NT2/D1 (cell line): ENCODE data around the gene RBM38.

ENCODE experiments used
- DNase-seq: peaks from one replicate; pipeline ENCODE4 v3.0.0-alpha.2; 2011; ENCODE audit warnings: low read depth, low spot score
- H3K27me3 ChIP-seq: 2 replicates; pipeline ENCODE4 v1.6.0; 2011; ENCODE audit warnings: mild to moderate bottlenecking; ENCODE audit not compliant: insufficient read length, insufficient read depth
- H3K36me3 ChIP-seq: 2 replicates; pipeline ENCODE4 v1.6.1; 2011; ENCODE audit warnings: mild to moderate bottlenecking, low read length, mixed read lengths; ENCODE audit not compliant: insufficient read depth, insufficient read length
- H3K4me1 ChIP-seq: 2 replicates; pipeline ENCODE4 v1.5.1; 2011; ENCODE audit not compliant: insufficient read depth, insufficient read length
- H3K4me3 ChIP-seq: 2 replicates; pipeline ENCODE4 v1.5.1; 2011; ENCODE audit warnings: low read depth; ENCODE audit not compliant: insufficient read length
- H3K9ac ChIP-seq: 2 replicates; pipeline ENCODE4 v1.6.0; 2011; ENCODE audit warnings: low read depth; ENCODE audit not compliant: insufficient read length
- H3K9me3 ChIP-seq: 2 replicates; pipeline ENCODE4 v1.5.1; 2011; ENCODE audit warnings: mild to moderate bottlenecking, low read length; ENCODE audit not compliant: insufficient read depth
- SUZ12 ChIP-seq: IDR thresholded peaks from 2 replicates; pipeline ENCODE4 v1.6.1; 2011; ENCODE audit not compliant: insufficient read length, insufficient read depth; ENCODE audit errors: extremely low read depth
- YY1 ChIP-seq: IDR thresholded peaks from 2 replicates; pipeline ENCODE4 v1.6.1; 2011; ENCODE audit not compliant: insufficient read length, insufficient read depth
- ZNF274 ChIP-seq: IDR thresholded peaks from 2 replicates; pipeline ENCODE4 v1.6.1; 2011; ENCODE audit warnings: mild to moderate bottlenecking, low read depth, low read length

Gene RBM38

GRCh38 chr20:57409672-57410397 lies 18.6 kb downstream of the RBM38 start:
- no peak for DNase-seq
- no peaks in the 10 kb centered on the region for H3K27me3 ChIP-seq
- peaks cover 50% of the 10 kb centered on the region for H3K36me3 ChIP-seq
- peak overlapping the region; percentile 21 for H3K9ac ChIP-seq
- H3K4me1 ChIP-seq = peaks cover 38% of the 10 kb centered on the region
- no peak overlapping the region for H3K4me3 ChIP-seq
- no peak for TF ChIP-seq ZNF274
- TF ChIP-seq SUZ12 = no peak
- no peak for TF ChIP-seq YY1
- H3K9me3 ChIP-seq = no peaks in the 10 kb centered on the region

GRCh38 chr20:57410398-57410920 lies 19.3 kb downstream of the RBM38 start:
- H3K36me3 ChIP-seq = peaks cover 44% of the 10 kb centered on the region
- no peak for DNase-seq
- H3K4me3 ChIP-seq = no peak overlapping the region
- H3K27me3 ChIP-seq = no peaks in the 10 kb centered on the region
- TF ChIP-seq ZNF274 = no peak
- no peak for TF ChIP-seq YY1
- TF ChIP-seq SUZ12 = no peak
- peaks cover 43% of the 10 kb centered on the region for H3K4me1 ChIP-seq
- no peaks in the 10 kb centered on the region for H3K9me3 ChIP-seq
- H3K9ac ChIP-seq = peak overlapping the region; percentile 21

- Histone ChIP-seq H3K36me3 (peaks cover 40% of the 10 kb centered on the region), H3K4me1 (peaks cover 46% of the 10 kb centered on the region)
Measured at GRCh38 chr20:57410924-57411323, 19.7 kb downstream of the RBM38 start.

GRCh38 chr20:57411406-57412283 lies 20.4 kb downstream of the RBM38 start:
- H3K4me3 ChIP-seq = no peak overlapping the region
- no peaks in the 10 kb centered on the region for H3K9me3 ChIP-seq
- DNase-seq = no peak
- H3K27me3 ChIP-seq = no peaks in the 10 kb centered on the region
- H3K36me3 ChIP-seq = peaks cover 34% of the 10 kb centered on the region
- no peak for TF ChIP-seq YY1
- no peak for TF ChIP-seq ZNF274
- no peak for TF ChIP-seq SUZ12
- no peak overlapping the region for H3K9ac ChIP-seq
- peaks cover 46% of the 10 kb centered on the region for H3K4me1 ChIP-seq

More at GRCh38 chr20:57410924-57411323, 19.7 kb downstream of the RBM38 start:
- Histone ChIP-seq H3K4me3 (no peak overlapping the region), H3K9me3 (no peaks in the 10 kb centered on the region), H3K9ac (no peak overlapping the region), H3K27me3 (no peaks in the 10 kb centered on the region)
- TF ChIP-seq SUZ12 (no peak), YY1 (no peak), ZNF274 (no peak)
- no peak for DNase-seq

- H3K9ac ChIP-seq = no peak overlapping the region
- H3K4me3 ChIP-seq = no peak overlapping the region
- TF ChIP-seq SUZ12 = no peak
- TF ChIP-seq ZNF274 = no peak
- TF ChIP-seq YY1 = no peak
Measured at GRCh38 chr20:57412347-57413029, 21.3 kb downstream of the RBM38 start.

GRCh38 chr20:57413986-57414385 lies 22.8 kb downstream of the RBM38 start:
- H3K4me1 ChIP-seq = peaks cover 29% of the 10 kb centered on the region
- H3K4me3 ChIP-seq = no peak overlapping the region
- H3K36me3 ChIP-seq = peaks cover 12% of the 10 kb centered on the region
- H3K27me3 ChIP-seq = no peaks in the 10 kb centered on the region
- H3K9me3 ChIP-seq = no peaks in the 10 kb centered on the region
- no peak overlapping the region for H3K9ac ChIP-seq
- no peak for DNase-seq
- TF ChIP-seq SUZ12 (no peak), YY1 (no peak), ZNF274 (no peak)

More at GRCh38 chr20:57412347-57413029, 21.3 kb downstream of the RBM38 start:
- Histone ChIP-seq H3K9me3 (no peaks in the 10 kb centered on the region), H3K27me3 (no peaks in the 10 kb centered on the region), H3K4me1 (peaks cover 41% of the 10 kb centered on the region), H3K36me3 (peaks cover 27% of the 10 kb centered on the region)
- DNase-seq = no peak
